Effector CD8-positive, alpha-beta T cell (primary cell): ENCODE results near the gene HDAC10.

Experiments
- DNase-seq: peaks from one replicate; lab custom pipeline; 2025; lab: John Stamatoyannopoulos, UW

HDAC10 gene

DNA sequence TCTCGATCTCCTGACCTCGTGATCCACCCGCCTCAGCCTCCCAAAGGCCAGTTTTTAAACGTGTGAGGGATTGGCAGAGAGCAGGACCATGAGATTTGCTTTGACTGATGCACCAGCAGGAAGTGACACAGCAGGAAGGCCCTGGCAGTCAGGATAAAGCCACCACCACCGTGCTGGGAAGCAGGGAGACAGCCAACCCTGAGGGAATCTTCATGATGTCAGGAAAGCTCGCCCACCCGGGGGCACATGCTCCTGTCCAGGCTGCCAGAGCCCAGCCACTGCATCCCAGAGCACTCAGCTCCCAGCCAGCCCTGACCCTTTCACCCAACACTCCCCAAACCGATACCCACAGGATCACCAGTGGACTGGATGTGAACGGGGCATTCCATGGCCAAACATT lies 12.3 kb downstream of the HDAC10 start:
- DNase-seq, result no peak

DNA sequence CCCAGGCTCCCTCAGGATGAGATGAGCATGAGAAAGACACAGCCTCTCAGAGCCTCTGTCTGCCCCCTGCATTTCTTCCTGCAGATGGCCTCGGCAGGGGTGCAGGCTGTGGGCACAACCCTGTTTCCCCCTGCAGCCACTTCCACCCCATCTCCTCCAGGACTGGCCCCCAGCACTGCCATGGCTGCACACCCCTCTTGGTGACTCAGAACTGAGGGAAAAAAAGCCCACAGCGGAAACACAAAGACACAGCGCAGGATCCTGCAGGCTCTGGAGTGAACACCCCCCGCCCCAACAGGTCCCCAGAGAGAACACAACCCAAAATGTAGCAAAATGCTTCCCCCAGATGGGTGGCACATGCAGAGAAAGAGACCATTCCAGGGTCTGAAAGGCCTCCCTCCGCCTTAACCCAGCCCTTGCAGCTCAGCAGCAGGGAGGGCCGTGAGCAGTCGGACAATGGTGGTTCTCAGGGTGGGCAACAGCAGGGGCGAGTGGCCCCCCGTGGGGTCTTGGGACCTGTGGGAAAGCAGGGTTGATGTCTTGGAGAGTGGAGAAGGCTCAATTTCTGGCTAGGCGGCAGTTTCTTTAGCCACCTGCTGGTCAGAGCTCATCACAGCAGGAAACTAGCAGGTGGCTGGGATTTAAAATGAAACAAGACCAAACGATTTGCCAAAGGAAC lies 14.2 kb downstream of the HDAC10 start:
- no peak for DNase-seq

DNA sequence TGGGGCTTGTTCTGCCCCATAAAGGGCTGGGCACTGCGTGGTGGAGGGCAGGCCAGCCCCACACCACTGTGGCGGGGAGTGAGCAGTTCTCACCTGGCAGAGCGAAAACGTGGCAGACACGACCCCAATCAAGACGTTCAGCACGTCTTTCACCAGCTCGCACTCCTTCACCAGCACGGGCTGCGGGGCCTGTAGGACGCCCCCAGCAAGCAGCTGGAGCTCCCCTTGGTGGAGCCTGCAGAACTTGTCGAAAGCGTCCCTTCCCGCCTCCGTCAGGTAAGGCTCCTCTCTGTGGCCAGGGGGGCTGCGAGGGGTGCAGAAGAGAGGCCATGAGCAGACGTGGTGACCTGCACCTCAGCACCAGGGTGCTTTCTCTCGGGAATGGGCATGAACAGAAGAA lies 17.8 kb downstream of the HDAC10 start:
- DNase-seq, result no peak

DNA sequence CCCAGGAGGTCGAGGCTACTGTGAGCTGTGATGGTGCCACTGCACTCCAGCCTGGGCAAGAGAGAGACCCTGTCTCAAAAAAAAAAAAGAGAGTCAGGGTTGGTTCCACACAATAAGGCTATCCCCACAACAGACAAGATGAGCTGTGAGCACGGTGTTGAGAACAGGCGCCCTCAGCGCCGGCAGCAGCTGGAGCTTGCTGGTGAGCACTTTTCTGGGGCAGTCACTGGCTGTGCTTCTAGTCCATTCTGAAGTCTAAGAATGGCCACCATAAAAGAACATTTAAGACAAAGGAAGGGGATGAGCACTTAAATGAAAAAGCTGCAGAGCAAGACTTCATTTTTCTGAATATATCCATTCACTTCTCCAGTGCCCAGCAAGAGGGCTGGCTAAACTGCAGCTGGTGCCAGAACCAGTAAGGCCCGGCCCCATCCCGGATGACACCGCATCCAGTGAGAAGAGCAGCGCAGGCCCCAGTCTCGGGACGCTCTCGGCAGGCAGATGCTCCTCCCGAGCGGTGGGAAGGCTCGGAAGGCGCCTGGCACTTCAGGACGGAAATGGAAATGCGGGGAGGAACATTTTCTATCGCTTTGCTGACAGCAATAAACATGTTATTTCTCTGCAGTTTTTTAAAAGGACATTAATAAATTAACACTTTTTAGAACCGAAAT lies 18.4 kb downstream of the HDAC10 start:
- DNase-seq, result no peak

DNA sequence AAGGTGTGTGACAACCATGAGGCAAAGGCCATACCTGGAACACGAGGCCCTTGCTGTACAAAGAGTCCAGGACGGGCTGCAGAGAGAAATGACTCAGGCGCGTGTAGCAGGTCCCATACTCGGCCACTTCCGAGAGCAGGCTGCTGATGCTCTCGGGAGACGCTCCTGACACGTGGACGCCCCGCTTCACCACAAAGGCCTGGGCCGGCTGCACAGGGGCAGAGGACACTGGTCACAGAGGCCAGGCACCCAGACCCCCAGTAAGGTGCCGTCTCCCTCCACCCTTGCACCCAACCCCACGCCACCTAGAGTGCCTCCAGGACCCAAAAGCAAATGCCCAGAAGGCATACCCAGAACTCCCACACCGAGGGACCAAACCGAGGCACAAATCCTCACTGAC lies 21.7 kb downstream of the HDAC10 start:
- DNase-seq, result no peak

DNA sequence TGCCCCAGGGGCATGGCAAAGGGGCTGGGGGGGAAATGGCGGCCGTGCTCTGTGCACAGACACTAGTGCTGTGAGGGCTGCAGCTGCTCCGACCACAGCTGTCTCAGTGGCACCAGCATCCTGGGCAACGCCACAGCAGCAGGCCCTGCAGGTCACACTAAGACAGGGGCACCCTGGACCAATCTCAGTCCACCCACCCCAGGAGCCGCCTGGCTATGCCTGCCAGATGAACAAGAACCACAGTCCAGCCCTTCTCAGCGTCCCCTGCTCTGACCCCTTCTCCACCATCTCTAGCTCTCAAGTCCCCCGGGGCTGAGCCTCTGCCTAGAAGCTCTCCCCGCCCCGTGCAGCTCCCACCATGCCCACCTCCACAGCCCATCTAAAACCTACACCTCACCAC lies 22.7 kb downstream of the HDAC10 start:
- no peak for DNase-seq

DNA sequence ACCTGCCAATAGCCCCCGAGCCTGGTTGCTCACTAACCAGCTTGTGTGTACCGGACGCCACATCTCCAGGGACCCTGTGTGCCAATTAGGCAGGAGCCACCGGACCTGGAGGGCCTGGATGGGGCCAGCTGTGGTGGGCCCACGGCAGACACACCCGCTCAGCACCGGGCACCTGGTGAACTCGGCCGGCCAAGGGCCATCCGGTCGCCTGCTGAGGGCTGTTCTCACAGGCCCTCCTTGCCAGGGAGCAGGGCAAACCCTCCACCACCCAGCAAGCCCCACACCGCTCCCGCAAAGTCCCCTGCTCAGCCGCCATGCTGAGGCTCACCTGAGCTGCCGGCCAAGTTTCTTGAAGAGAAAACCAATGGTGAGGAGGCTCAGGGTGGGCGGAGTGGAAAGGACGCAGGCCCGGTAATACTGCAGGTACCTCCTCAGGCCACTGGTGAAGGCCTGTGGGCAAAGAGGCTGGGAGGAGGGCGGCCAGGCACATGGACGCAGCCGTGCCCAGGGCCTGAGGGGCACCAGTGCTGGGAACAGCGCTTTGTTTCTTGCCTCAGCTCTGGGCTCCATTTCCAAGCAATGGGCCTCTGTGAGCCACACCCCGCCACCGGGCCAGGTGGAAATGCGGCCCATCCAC lies 23.4 kb downstream of the HDAC10 start:
- DNase-seq, result no peak

DNA sequence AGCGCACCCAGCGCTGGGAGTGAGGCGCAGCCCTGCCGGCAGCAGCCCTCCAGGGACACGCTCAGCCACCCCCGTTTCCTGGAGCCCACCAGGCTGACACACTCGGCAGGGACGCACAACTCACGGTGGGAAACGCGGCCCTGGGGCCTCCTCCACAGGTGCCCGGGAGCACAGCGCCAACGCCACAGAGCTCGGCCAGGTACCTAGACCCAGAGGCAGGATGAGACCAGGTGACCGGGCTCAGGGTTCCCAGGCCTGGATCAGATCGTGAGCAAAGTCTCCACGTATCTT lies 24.2 kb downstream of the HDAC10 start:
- no peak for DNase-seq

DNA sequence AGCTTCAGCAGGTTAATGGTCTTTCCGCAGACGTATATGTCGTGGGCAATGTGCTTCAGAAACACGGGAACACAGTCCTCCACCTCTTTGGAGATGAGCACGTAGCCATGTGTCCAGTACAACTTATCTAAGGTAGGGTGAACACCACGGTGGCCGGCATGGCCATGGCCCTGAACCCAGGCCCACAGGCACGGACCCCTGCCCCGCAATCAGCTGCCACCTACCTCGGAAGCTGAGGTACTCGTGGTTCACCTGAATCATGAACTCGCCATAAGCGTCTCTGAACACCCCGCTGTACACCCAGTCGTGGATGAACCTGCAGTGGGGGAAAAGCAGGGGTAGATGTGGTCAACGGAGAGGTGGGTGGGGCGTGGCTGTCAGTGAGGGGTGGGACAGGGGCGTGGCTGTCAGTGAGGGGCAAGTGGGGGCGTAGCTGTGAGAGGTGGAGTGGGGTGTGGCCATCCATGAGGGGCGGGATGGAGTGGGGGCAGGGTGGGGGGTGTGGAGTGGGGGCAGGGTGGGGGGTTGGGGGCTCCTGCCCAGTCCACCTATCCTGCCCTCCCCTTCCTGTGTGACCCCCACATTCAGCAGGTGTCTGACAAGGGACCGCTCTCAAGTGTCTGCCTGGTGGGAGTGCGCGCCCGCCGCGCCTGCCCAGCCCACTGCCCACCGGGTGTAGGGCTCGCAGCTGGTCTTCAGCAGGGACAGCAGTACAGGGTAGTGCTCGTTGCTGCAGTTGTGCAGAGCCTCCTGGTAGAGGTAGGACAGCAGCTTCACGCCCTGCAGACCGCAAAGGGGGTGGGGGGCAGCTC lies 24.8 kb downstream of the HDAC10 start:
- DNase-seq, result no peak

DNA sequence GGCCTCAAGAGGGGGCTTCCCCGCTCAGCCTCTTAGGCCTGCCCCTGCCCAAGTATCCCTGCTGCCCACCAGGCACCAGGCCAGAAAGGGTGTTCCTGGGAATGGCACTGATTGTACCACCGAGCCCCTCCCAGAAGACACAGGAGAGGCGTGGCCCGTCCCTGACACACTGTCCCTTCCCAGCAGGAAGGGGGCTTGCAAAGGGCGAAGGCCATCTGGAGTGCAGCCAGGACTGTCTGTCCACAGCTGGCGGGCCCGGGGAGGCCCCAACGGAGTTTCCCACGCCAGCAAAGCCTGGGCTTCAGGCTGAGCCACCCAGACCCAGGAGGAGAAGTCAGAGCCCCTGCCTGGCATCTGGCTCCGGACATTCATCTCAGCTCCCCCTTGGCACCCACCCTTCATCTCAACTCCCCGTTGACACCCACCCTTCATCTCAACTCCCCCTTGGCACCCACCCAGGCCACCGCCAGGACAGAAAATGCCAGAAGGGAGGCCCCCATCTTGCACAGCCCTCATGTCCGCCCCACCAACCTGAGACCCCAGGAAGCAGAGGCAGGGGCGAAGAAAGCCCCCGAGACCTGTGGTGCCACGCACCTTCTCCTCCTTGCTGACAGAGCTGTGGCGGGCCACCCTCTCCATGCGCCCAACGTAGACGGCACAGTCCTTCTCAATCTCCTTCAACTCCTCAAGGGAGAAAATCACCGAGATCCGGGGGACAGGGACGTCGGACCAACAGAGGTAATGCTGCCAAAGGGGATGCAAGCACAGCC lies 25.7 kb downstream of the HDAC10 start:
- DNase-seq, result no peak

DNA sequence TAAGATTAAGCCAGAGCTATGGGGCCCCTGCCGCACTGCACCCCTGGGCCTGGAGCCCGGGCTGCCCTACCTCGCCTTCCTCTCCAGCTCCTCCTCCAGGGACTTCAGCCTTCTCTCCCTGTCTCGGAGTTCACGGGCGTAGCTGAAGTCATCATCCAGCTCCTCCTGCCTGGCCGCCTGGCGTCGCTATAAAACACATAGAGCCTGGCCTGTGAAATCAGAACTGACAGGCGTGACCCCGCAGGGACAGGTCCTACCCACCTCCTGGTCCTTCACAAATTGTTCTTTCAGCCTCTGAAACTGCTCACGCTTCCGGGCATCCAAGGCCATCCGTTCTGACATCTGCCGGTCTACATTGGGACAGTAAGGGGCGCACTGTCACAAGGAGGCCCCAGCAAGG lies 27.0 kb downstream of the HDAC10 start:
- no peak for DNase-seq

DNA sequence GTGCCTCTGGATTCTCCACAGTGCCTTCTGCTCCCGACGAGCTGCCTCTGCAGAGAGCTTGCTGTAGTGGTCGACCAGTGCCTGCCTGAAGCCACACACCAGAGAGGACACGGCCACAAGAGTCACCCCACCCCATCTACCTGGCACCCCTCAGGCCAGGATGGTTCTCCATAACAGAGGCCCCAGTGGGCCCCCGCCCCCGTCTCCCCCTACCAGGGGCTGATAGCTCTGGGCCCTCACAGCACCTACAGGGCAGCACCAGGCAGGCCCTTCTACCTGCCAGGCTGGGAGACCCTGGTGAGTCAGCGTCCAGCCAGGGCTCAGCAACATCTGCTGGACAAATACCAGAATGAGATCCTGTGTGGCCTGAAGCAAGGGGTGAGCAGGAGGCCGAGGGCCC lies 28.6 kb downstream of the HDAC10 start:
- DNase-seq, result no peak

DNA sequence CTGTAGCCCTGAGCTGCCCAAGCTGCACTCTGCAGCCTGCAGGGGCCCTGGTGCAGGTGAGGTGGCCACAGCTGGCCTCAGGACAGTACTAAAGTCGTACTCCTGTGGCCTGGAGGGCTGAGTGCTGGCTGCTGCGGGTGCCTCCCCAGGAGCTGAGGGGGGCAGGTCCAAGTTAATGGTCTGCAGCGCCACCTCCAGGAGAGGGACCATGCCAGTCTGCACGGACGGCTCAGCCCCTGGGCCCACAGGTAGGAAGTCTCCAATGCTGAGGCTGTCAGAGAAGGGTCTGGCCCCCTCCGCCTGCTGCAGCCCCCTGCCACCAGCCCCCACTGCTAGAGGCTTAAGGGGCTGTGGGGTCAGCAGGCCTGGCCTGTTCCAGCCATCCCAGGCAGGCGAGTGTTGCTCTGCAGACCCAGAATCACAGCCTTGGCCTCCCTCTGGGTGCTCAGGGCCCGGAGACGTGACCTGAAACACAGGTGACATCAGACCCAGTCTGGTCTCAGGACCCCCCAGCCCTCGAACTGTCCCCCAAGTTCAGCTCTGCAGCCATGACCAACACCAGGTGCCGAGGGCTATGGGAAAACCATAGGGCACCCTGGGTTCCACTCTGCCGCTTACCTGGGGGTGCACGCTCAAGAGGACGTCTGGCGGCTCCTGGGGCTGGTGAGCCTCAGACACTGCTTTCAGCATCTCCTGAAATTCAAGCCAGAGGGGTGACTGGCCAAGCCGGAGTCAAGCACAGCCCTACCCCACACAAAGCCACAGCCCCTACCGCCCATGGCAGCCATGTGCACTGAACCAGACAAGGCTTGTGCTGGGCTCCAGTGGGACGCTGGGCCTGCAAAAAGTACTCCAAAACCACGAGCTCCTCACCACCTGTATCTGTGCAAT lies 29.4 kb downstream of the HDAC10 start:
- no peak for DNase-seq

DNA sequence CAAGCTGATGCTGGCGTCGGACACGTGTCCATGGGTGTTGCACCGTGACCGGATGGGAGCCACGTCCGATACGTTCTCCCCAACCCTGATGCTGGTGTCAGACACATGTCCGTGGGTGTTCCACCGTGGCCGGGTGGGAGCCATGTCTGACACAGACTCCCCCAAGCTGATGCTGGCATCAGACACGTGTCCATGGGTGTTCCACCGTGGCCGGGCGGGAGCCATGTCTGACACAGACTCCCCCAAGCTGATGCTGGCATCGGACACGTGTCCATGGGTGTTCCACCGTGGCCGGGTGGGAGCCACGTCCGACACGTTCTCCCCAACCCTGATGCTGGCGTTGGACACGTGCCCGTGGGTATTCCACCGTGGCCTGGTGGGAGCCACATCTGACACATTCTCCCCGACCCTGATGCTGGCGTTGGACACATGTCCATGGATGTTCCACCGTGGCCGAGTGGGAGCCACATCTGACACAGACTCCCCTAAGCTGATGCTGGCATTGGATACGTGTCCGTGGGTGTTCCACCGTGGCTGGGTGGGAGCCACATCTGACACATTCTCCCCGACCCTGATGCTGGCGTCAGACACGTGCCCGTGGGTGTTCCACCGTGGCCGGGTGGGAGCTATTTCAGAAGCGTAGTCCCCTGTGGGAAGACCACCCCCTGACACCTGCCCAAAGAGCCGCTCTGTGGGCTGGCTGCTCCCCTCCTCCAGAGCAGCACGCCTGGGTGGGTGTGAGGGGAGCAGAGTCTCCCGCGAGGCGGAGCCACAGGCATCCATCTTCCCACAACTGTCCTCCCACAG lies 30.3 kb downstream of the HDAC10 start:
- DNase-seq, result no peak

DNA sequence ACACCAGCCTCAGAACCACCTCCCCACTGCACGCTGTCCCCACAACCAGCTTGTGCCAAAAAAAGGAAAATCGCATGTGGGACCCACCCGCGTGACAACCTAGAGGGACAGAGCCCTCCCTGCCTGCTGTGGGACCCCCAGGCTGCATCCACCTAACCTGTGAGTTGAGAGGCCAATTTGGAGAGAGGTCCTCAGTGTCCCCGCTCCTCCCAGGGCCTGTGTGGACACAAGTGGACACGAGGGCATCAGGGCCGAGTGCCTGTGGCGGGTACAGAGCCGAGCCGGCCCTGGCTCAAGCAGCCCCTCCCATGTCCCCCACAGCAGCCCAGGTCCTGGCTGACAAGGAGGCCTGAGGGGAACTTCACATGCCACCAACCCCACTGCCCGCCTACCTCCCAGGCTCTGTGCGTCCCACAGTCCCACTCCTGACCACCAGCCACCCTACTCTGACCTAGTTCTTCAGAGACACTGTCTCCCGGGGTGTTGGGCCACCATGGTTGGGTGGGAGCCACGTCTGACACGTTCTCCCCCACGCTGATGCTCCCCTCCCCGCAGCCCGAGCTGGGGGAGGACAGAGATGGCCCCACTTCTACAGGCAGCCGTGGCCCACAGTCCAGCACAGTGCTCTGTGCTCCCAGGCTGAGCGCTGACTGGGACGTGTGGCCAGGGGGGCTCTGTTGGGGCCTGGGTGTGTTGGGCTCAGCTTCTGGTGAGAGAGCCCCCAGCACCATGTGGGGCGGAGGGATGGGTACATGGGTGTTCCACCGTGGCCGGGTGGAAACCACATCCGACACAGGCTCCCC lies 31.1 kb downstream of the HDAC10 start:
- DNase-seq, result no peak

DNA sequence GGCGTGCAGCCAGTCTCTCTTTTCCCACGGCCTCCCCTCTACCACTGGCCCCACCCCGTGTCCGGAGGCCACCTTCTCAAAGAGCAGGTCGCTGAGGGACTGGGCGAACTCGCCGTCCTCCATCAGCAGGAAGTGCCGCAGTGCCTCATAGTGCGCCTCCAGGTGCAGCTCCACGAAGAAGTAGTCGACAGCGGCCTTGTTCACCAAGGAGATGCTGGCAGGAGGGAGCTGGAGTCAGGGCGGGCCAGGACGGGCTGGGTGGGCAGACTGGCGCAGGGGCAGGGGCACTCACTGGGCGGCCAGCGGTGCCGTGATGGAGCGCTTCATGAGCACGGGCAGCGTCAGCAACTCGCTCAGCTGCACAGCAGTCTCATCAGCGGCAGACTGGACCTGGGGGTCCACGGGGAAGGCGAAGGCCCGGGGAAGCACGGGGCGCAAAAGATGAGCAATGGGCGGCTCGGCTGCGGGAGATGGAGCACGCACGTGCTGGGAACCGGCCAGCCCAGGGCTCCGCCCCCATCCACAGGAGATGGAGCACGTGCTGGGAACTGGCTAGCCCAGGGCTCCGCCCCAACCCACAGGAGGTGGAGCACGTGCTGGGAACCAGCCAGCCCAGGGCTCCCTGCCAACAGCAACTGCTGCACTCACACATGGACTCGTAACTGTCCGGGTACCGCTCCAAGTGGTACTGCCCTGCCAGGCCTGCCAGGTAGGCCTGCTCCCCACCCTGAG lies 31.9 kb downstream of the HDAC10 start:
- DNase-seq, result no peak

DNA sequence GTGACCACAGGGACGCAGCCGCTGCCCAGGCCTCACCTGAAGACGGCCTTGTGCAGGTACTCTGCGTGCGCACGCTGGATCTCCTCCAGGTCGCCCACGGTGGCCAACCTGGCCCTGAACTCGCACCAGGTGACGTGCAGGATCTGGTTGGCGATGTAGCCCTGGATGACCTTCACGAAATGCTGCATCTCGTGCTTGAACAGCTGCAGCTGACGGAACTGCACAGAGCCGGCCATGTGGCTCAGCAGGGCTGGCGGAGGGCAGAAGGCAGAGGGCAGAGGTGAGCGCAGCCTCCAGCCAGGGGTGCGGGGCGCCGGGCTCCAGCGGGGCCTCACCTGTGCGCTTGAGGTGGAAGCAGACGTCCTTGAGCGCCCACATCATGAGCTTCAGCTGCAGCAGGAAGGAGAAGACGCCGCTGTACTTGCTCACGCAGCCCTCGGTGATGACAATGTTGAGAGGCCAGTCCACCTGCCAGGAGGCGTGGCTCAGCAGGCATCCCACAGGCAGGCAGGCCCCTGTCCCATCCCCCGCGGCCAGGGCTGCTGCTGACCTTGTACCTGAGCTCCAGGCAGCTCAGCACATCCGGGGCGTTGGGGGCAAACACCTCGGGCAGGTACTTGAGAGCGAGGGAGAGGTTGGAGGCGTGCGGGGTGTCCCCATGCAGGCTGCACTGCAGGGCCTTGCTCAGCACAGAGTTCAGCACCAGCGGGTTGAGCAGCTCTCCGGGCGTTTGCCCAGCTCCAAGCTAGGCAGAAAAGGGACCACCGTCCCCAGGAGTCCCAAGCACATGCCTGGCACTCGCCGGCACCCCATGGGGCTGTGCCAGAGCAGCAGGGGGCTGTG lies 32.7 kb downstream of the HDAC10 start:
- DNase-seq, result no peak
